ENCODE measurements around the gene TCF19.

The TCF19 gene

GRCh38 chr6:31171931-31172905 lies 13.8 kb downstream of the TCF19 start:
- in situ Hi-C loops (cut with HindIII; ENCODE audit: low sequenced_read_pairs) = no loop called here
- TF ChIP-seq CTCF (IDR thresholded peaks at IDR 0.05; ENCODE audit: low read depth, low read length) = no peak
- H3K4me3 ChIP-seq (ENCODE audit: low read depth, low read length) = no peak overlapping the region
- no peak for DNase-seq (ENCODE audit: low read depth, low spot score)

- in situ Hi-C loops (cut with HindIII; ENCODE audit: low sequenced_read_pairs) = no loop called here
- H3K4me3 ChIP-seq (ENCODE audit: low read depth, low read length) = no peak overlapping the region
- no peak for DNase-seq (ENCODE audit: low read depth, low spot score)
- TF ChIP-seq CTCF (IDR thresholded peaks at IDR 0.05; ENCODE audit: low read depth, low read length) = no peak
Measured at GRCh38 chr6:31172973-31173384, 14.6 kb downstream of the TCF19 start.

GRCh38 chr6:31173406-31173805 lies 15.0 kb downstream of the TCF19 start:
- no peak overlapping the region for H3K4me3 ChIP-seq (ENCODE audit: low read depth, low read length)
- in situ Hi-C loops (cut with HindIII; ENCODE audit: low sequenced_read_pairs) = no loop called here
- no peak for TF ChIP-seq CTCF (IDR thresholded peaks at IDR 0.05; ENCODE audit: low read depth, low read length)
- no peak for DNase-seq (ENCODE audit: low read depth, low spot score)

GRCh38 chr6:31174378-31174777 lies 16.0 kb downstream of the TCF19 start:
- no peak overlapping the region for H3K4me3 ChIP-seq (ENCODE audit: low read depth, low read length)
- in situ Hi-C loops (cut with HindIII; ENCODE audit: low sequenced_read_pairs) = no loop called here
- no peak for TF ChIP-seq CTCF (IDR thresholded peaks at IDR 0.05; ENCODE audit: low read depth, low read length)
- DNase-seq (ENCODE audit: low read depth, low spot score) = no peak

- DNase-seq (ENCODE audit: low read depth, low spot score) = peak; percentile 30
- no peak for TF ChIP-seq CTCF (IDR thresholded peaks at IDR 0.05; ENCODE audit: low read depth, low read length)
- H3K4me3 ChIP-seq (ENCODE audit: low read depth, low read length) = no peak overlapping the region
- in situ Hi-C loops (cut with HindIII; ENCODE audit: low sequenced_read_pairs) = no loop called here
Measured at GRCh38 chr6:31175971-31176370, 17.6 kb downstream of the TCF19 start.

- DNase-seq (ENCODE audit: low read depth, low spot score) = no peak
- in situ Hi-C loops (cut with HindIII; ENCODE audit: low sequenced_read_pairs) = no loop called here
- no peak overlapping the region for H3K4me3 ChIP-seq (ENCODE audit: low read depth, low read length)
- TF ChIP-seq CTCF (IDR thresholded peaks at IDR 0.05; ENCODE audit: low read depth, low read length) = no peak
Measured at GRCh38 chr6:31178143-31179041, 20.0 kb downstream of the TCF19 start.

Data from astrocyte of the spinal cord (primary cell).